Activated CD8-positive, alpha-beta memory T cell treated with anti-CD3 and anti-CD28 coated beads, Interleukin-2, amount 50 U/mL, for 4 hours (primary cell): Measurements from ENCODE around the gene CNTRL.
A peak's percentile ranks its signal among the peaks of the same experiment; 100 is the strongest.

Source experiments
- DNase-seq: peaks from one replicate; pipeline ENCODE4 v3.0.0-alpha.2; 2020

CNTRL gene

DNA sequence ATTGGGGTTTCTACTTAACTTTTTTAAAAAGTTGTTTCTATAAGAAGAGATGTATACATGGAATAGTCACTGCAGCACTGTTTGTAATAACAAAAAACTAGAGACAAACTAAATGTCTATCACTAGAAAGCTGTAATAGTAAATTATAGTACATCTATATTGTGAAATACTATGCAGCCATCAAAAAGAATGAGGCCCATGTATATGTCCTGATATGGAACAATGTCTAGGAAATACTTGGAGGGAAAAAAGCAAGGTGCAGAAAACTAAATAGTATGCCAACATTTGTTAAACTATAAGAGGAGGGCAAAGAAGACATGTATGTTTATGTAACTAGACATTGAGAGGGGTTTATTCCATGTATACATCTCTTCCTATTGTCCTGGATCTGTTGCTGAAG is 129.9 kb downstream of the CNTRL start:
- DNase-seq: no peak

DNA sequence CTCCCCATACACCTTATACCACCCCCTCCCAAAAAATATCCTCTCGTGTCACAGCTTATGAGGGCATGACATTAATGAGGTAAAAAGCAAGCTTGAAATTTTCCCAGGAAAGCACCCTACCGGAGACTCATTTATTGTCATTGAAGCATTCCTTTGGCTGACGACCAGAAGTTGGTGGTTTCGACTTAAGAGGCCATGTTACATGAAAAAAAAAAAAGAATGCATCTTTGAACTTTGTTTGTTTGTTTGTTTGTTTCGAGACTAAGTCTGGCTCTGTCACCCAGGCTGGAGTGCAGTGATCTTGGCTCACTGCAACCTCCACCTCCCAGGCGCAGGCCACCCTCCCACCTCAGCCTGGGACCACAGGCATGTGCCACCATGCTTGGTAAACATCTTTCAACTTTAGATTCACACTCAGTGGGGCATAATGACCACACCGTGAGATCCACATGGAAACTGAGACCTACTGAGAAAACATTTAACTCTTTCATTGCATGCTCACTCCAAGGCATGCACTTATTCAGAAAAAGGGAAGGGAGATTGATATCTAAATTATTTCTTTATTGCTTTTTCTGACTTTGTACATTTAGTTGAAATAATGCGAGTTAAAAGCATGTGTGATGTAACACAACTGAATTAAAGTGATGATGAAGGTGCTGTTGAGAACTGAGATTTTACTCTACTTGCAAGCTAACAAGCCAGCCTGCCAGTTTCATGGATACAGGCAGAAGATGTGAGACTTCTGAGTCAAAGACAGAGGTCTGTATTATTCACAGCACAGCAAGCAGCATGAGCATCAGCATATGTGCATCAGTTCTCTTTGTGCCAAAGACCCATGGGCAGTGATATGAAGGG is 132.0 kb downstream of the CNTRL start:
- no peak for DNase-seq

DNA sequence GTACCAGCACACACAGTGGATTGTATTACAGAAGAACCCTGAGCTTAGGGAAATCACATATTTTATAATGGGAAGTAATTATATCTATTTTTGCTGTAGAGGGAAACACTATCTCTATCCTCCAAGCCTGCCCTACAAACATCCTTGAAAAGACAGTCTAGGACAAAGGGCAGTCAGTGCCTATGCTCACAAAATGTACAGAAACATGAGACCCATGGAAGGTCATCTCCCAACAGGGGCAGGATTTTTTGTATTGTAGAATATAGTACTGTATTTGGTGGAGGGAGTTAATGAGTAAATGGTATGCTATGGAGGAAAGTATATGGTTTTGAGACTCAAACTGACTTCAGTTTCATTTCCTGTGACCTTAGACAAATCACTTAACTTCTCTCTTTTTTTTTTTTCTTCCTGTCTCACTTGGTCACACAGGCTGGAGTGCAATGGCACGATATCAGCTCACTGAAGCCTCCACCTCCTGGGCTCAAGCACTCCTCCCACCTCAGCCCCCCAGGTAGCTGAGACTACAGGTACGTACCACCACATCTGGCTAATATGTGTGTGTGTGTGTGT is 132.7 kb downstream of the CNTRL start:
- no peak for DNase-seq

DNA sequence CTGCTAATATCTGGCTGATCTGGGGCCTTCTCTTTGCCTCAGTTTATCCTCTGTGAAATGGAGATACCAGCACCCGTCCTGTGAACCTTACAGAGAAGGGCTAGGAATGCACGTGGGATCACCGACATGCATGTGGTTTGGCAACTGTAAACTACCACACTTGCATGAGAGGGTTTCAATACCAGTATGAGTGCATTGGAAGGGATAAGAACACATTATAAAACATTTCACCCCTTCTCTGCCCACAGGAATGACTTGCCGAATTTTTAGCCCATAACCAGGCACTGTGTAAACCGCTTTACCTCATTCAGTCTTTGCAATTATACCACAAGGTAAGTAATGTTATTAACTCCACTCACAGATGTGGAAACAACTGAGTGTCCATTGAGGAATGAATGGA is 135.8 kb downstream of the CNTRL start:
- DNase-seq: no peak

GRCh38 chr9:121213136-121213806 is 138.5 kb downstream of the CNTRL start:
- DNase-seq: peak; percentile 65

DNA sequence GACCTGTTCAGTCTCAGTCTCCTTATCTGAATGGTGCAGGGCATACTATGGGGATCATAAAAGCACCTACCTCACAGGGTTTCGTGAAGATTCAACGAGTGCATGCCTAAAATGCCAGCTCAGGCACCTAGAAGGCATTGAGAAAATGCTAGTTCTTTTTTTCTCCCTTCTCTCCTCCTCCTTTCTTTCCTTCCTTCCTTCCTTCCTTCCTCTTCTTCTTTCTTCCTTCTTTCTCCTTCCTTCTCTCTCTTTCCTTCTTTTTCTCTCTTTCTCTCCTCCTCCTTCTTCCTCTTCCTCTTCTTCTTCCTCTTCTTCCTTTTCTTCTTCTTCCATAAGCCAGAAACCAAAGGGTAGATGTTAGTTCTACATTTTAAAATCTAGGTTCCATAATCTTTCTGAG is 139.2 kb downstream of the CNTRL start:
- no peak for DNase-seq

- no peak for DNase-seq
Measured at GRCh38 chr9:121216271-121216805, 141.6 kb downstream of the CNTRL start.

GRCh38 chr9:121217609-121218292 is 143.0 kb downstream of the CNTRL start:
- no peak for DNase-seq

- no peak for DNase-seq
Measured at GRCh38 chr9:121218357-121219027, 143.7 kb downstream of the CNTRL start.

DNA sequence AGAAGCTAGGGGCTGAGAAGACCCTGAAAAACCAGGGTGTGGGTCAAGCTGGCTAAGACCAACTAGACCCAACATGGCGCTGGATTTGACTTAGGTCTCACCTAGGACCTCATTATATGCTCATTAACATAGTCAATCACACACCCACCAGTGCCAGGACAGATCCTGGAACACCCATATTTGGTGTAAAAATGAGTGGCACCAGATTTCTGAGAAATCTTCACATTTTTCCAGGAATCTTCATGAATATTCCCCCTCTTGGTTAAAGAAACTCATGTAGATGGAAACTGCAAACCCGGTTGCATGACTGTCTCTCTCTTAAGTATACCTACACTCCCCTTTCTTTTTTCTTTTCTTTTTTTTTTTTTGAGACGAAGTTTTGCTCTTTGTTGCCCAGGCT is 144.8 kb downstream of the CNTRL start:
- DNase-seq: no peak

DNA sequence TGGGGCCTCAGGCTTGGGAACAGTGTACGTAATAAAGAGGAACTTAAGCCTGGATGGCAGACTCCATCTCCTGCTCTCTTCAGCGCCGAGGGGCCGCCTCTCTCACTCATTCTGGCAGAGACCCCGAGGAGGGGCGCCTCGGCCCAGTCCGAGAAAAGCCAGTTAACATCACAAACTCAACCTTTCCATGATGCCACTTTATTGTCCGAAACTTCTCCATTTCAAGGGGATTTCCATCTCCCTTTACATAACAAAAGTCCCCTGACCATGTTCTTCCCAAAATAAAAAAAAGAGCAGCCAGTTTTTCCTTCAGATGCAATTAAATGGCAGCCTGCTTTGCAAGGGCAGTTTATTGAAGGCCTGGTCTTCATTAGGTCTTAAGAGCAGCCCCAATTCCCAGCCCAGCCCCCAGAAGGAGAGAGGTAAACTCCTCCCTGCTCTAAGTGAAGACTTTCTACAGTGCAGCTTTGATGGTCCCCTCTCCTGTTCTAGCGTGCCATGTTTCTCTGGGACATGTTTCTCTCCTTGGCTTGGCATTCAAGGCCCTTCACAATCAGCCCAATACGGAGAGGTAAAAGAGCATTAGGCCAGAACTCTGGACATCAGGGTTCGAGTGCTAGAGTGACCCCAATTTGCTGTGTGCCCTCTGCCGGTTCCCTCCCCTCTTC is 146.4 kb downstream of the CNTRL start:
- DNase-seq: no peak

DNA sequence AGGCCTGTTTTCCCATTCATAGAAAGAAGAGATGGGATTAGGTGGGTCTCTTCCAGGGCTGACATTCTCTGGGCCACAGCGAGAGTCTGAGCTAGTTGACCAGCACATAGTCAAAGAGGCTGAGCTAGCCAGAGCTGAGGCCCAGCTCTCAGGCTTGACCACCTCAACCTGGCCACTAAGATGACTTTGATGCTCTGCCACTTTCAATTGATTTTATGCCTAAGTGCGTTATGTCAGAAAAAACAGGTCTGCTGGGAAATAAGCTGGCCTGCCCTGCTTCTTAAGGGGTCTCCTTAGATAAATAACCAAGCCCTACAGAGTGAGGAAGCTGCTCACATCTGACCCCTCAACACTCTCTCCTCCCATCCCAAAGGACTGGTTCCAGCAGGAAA is 146.9 kb downstream of the CNTRL start:
- no peak for DNase-seq

- DNase-seq: no peak
Measured at GRCh38 chr9:121222524-121223171, 147.9 kb downstream of the CNTRL start.

- DNase-seq: no peak
Measured at GRCh38 chr9:121225240-121225639, 150.5 kb downstream of the CNTRL start.

- no peak for DNase-seq
Measured at GRCh38 chr9:121226175-121226574, 151.4 kb downstream of the CNTRL start.
